Cardiac muscle cell (in vitro differentiated cells and primary cell): ENCODE measurements around the gene CDKN1A. TPM values are rescaled to one million over a fixed set of nuclear protein-coding genes. Genes with fewer than 3 reads are reported as not detected.

ENCODE experiments used
- DNase-seq, 2 donors: peaks; one replicate each; pipeline versions ENCODE4 v3.0.0 to v3.0.0-alpha.2; 2010 to 2017; ENCODE audit warnings: low read depth in 1 of 2, low spot score in 1 of 2
- H3K27ac ChIP-seq: fragments of 200-600 bp; sonication (generic); 2 replicates; pipeline ENCODE4 v1.5.1; 2016
- H3K27me3 ChIP-seq: fragments of 200-600 bp; sonication (generic); 2 replicates; pipeline ENCODE4 v1.6.0; 2016; ENCODE audit warnings: control low read depth
- H3K36me3 ChIP-seq: fragments of 200-600 bp; sonication (generic); 2 replicates; pipeline ENCODE4 v1.5.1; 2016; ENCODE audit warnings: control low read depth
- H3K4me1 ChIP-seq: fragments of 200-600 bp; sonication (generic); 2 replicates; pipeline ENCODE4 v1.8.1; 2017; ENCODE audit warnings: low read depth, mild to moderate bottlenecking, mixed run types
- H3K4me3 ChIP-seq: fragments of 200-600 bp; sonication (generic); 2 replicates; pipeline ENCODE4 v1.5.1; 2016; ENCODE audit warnings: mild to moderate bottlenecking
- H3K9me3 ChIP-seq: fragments of 200-600 bp; sonication (generic); 2 replicates; pipeline ENCODE4 v1.5.1; 2017; ENCODE audit warnings: low read depth, mild to moderate bottlenecking, control low read depth
- polyA plus RNA-seq: library from polyadenylated mRNA; unstranded; fragments of >200 nt; fragmentation: Nextera tagmentation; extraction: Ambion mirVana; gene quantifications from 2 replicates; pipeline ENCODE4 v1.2.1, GENCODE V29; 2016
- total RNA-seq: library from RNA; depleted of rRNA; stranded (reverse); fragments of >200 nt; gene quantifications from 2 replicates; pipeline ENCODE4 v1.2.3, GENCODE V29; 2016
- TF ChIP-seq, protein P1 (sequence below): IDR thresholded peaks from 2 replicates; pipeline ENCODE4 v1.5.1; 2012; ENCODE audit warnings: low read depth, mild to moderate bottlenecking, low read length

Gene CDKN1A
- total and polyA plus RNA-seq, 2 experiments from 2014 or later = 60.8 to 141 TPM

DNA sequence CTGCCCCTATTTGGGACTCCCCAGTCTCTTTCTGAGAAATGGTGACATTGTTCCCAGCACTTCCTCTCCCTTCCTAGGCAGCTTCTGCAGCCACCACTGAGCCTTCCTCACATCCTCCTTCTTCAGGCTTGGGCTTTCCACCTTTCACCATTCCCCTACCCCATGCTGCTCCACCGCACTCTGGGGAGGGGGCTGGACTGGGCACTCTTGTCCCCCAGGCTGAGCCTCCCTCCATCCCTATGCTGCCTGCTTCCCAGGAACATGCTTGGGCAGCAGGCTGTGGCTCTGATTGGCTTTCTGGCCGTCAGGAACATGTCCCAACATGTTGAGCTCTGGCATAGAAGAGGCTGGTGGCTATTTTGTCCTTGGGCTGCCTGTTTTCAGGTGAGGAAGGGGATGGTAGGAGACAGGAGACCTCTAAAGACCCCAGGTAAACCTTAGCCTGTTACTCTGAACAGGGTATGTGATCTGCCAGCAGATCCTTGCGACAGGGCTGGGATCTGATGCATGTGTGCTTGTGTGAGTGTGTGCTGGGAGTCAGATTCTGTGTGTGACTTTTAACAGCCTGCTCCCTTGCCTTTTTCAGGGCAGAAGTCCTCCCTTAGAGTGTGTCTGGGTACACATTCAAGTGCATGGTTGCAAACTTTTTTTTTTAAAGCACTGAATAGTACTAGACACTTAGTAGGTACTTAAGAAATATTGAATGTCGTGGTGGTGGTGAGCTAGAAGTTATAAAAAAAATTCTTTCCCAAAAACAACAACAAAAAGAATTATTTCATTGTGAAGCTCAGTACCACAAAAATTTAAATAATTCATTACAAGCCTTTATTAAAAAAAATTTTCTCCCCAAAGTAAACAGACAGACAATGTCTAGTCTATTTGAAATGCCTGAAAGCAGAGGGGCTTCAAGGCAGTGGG, 2.1 kb upstream of the CDKN1A start:
- peaks cover 11% of the 10 kb centered on the region for H3K27me3 ChIP-seq
- peak overlapping the region; percentile 80 for H3K27ac ChIP-seq
- TF ChIP-seq, protein P1, sequence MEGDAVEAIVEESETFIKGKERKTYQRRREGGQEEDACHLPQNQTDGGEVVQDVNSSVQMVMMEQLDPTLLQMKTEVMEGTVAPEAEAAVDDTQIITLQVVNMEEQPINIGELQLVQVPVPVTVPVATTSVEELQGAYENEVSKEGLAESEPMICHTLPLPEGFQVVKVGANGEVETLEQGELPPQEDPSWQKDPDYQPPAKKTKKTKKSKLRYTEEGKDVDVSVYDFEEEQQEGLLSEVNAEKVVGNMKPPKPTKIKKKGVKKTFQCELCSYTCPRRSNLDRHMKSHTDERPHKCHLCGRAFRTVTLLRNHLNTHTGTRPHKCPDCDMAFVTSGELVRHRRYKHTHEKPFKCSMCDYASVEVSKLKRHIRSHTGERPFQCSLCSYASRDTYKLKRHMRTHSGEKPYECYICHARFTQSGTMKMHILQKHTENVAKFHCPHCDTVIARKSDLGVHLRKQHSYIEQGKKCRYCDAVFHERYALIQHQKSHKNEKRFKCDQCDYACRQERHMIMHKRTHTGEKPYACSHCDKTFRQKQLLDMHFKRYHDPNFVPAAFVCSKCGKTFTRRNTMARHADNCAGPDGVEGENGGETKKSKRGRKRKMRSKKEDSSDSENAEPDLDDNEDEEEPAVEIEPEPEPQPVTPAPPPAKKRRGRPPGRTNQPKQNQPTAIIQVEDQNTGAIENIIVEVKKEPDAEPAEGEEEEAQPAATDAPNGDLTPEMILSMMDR = no peak
- DNase-seq = no peak
- no peaks in the 10 kb centered on the region for H3K9me3 ChIP-seq
- peaks cover 20% of the 10 kb centered on the region for H3K4me1 ChIP-seq
- no peak overlapping the region for H3K4me3 ChIP-seq
- no peaks in the 10 kb centered on the region for H3K36me3 ChIP-seq

DNA sequence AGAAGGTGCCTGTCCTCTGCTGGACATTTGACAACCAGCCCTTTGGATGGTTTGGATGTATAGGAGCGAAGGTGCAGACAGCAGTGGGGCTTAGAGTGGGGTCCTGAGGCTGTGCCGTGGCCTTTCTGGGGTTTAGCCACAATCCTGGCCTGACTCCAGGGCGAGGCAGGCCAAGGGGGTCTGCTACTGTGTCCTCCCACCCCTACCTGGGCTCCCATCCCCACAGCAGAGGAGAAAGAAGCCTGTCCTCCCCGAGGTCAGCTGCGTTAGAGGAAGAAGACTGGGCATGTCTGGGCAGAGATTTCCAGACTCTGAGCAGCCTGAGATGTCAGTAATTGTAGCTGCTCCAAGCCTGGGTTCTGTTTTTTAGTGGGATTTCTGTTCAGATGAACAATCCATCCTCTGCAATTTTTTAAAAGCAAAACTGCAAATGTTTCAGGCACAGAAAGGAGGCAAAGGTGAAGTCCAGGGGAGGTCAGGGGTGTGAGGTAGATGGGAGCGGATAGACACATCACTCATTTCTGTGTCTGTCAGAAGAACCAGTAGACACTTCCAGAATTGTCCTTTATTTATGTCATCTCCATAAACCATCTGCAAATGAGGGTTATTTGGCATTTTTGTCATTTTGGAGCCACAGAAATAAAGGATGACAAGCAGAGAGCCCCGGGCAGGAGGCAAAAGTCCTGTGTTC, 1.3 kb upstream of the CDKN1A start:
- Histone ChIP-seq H3K9me3 (no peaks in the 10 kb centered on the region), H3K4me1 (peaks cover 20% of the 10 kb centered on the region), H3K27ac (peak overlapping the region; percentile 80), H3K27me3 (peaks cover 11% of the 10 kb centered on the region), H3K4me3 (no peak overlapping the region), H3K36me3 (no peaks in the 10 kb centered on the region)
- TF ChIP-seq, protein P1 = no peak
- DNase-seq = no peak

DNA sequence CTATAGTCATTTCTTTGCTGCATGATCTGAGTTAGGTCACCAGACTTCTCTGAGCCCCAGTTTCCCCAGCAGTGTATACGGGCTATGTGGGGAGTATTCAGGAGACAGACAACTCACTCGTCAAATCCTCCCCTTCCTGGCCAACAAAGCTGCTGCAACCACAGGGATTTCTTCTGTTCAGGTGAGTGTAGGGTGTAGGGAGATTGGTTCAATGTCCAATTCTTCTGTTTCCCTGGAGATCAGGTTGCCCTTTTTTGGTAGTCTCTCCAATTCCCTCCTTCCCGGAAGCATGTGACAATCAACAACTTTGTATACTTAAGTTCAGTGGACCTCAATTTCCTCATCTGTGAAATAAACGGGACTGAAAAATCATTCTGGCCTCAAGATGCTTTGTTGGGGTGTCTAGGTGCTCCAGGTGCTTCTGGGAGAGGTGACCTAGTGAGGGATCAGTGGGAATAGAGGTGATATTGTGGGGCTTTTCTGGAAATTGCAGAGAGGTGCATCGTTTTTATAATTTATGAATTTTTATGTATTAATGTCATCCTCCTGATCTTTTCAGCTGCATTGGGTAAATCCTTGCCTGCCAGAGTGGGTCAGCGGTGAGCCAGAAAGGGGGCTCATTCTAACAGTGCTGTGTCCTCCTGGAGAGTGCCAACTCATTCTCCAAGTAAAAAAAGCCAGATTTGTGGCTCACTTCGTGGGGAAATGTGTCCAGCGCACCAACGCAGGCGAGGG, 594 bp upstream of the CDKN1A start:
- TF ChIP-seq, protein P1 = no peak
- H3K4me1 ChIP-seq = peaks cover 20% of the 10 kb centered on the region

GRCh38 chr6:36679043-36679833, 724 bp downstream of the CDKN1A start:
- peaks cover 20% of the 10 kb centered on the region for H3K4me1 ChIP-seq
- no peaks in the 10 kb centered on the region for H3K36me3 ChIP-seq
- no peak overlapping the region for H3K27ac ChIP-seq
- peaks cover 11% of the 10 kb centered on the region for H3K27me3 ChIP-seq
- peak overlapping the region; percentile 40 for H3K4me3 ChIP-seq
- H3K9me3 ChIP-seq = no peaks in the 10 kb centered on the region
- TF ChIP-seq, protein P1 = no peak
- peak; percentile 51 to 61 for DNase-seq

More for the DNA sequence above, 594 bp upstream of the CDKN1A start:
- H3K4me3 ChIP-seq = peak overlapping the region; percentile 40
- peak overlapping the region; percentile 80 for H3K27ac ChIP-seq
- H3K9me3 ChIP-seq = no peaks in the 10 kb centered on the region
- no peaks in the 10 kb centered on the region for H3K36me3 ChIP-seq
- peaks cover 11% of the 10 kb centered on the region for H3K27me3 ChIP-seq
- DNase-seq = no peak
